Loucy (cell line): ENCODE results near the gene HEXD.

Experiments used
- H2AFZ ChIP-seq: fragments of 200-600 bp; sonication (generic); 2 replicates; pipeline ENCODE4 v1.6.0; 2016; ENCODE audit warnings: antibody characterized with exemption, mild to moderate bottlenecking, low read length, moderate library complexity
- H3F3A ChIP-seq: fragments of 200-600 bp; 2 replicates; pipeline ENCODE4 v1.6.0; 2016; ENCODE audit warnings: antibody characterized with exemption, low read depth, mild to moderate bottlenecking
- H3K27me3 ChIP-seq: fragments of 200-600 bp; sonication (generic); 2 replicates; pipeline ENCODE4 v1.6.1; 2014; ENCODE audit warnings: low read length, mild to moderate bottlenecking; ENCODE audit not compliant: insufficient read depth, poor library complexity, severe bottlenecking
- H3K36me3 ChIP-seq: fragments of 200-600 bp; sonication (generic); 2 replicates; pipeline ENCODE4 v1.6.1; 2016; ENCODE audit warnings: low read length; ENCODE audit not compliant: insufficient read depth
- H3K4me1 ChIP-seq: fragments of 200-600 bp; sonication (generic); 2 replicates; pipeline ENCODE4 v1.5.1; 2014; ENCODE audit warnings: low read length, mild to moderate bottlenecking; ENCODE audit not compliant: insufficient read depth, poor library complexity, severe bottlenecking
- H3K4me2 ChIP-seq: fragments of 200-600 bp; sonication (generic); 2 replicates; pipeline ENCODE4 v1.6.0; 2014; ENCODE audit warnings: antibody characterized with exemption, low read length, low read depth, mild to moderate bottlenecking; ENCODE audit not compliant: poor library complexity, severe bottlenecking
- H3K4me3 ChIP-seq: fragments of 200-600 bp; sonication (generic); 2 replicates; pipeline ENCODE4 v1.5.1; 2014; ENCODE audit warnings: low read length, mild to moderate bottlenecking, mixed read lengths; ENCODE audit not compliant: poor library complexity, severe bottlenecking
- H3K79me2 ChIP-seq: fragments of 200-600 bp; sonication (generic); 2 replicates; pipeline ENCODE4 v1.6.1; 2014; ENCODE audit warnings: low read length; ENCODE audit not compliant: insufficient read depth
- H3K9ac ChIP-seq: fragments of 200-600 bp; sonication (generic); 2 replicates; pipeline ENCODE4 v1.6.0; 2014; ENCODE audit warnings: mild to moderate bottlenecking, low read depth, low read length, moderate library complexity; ENCODE audit not compliant: poor library complexity, severe bottlenecking
- H3K9me2 ChIP-seq: fragments of 200-600 bp; sonication (generic); replicated peaks from 2 replicates; pipeline ENCODE4 v1.6.1; 2016; ENCODE audit warnings: low read depth, low read length, mixed read lengths
- H3K9me3 ChIP-seq: fragments of 200-600 bp; sonication (generic); 2 replicates; pipeline ENCODE4 v1.6.1; 2014; ENCODE audit warnings: mild to moderate bottlenecking, antibody characterized with exemption, low read length, low read depth; ENCODE audit not compliant: insufficient read depth
- H4K20me1 ChIP-seq: fragments of 200-600 bp; sonication (generic); 2 replicates; pipeline ENCODE4 v1.6.0; 2014; ENCODE audit warnings: antibody characterized with exemption, low read length, mild to moderate bottlenecking; ENCODE audit not compliant: insufficient read depth, poor library complexity, severe bottlenecking
- CTCF ChIP-seq: fragments of 200-600 bp; sonication (generic); conservative IDR thresholded peaks from 2 replicates; pipeline ENCODE4 v1.5.1; 2014; ENCODE audit warnings: mild to moderate bottlenecking, antibody characterized with exemption, low read length
- EZH2phosphoT487 ChIP-seq: fragments of 200-600 bp; IDR thresholded peaks from 2 replicates; pipeline ENCODE4 v1.6.1; 2018; ENCODE audit warnings: antibody characterized with exemption, mild to moderate bottlenecking, moderate library complexity, borderline replicate concordance

The HEXD gene

GRCh38 chr17:82457073-82457928 lies 39.2 kb downstream of the HEXD start:
- peak overlapping the region; percentile 92 for H3K4me3 ChIP-seq
- TF ChIP-seq CTCF (no peak; the same call in 1 of the 2 replicates), EZH2phosphoT487 (no peak)

DNA sequence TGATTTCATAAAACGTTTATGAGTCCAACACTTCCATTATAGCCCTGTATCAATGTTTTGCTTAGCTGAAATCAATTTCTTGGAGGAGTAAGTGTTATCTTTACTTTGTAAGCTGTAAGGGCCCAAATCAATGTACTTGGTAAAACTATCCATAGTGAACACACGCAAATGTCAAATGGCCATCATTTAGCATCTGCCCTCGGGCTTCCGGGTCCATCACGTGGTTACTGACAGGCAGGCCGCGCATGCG lies 39.7 kb downstream of the HEXD start:
- Histone ChIP-seq H3K9me2 (no peaks in the 10 kb centered on the region), H3K9ac (peak overlapping the region; percentile 98), H4K20me1 (peaks cover 41% of the 10 kb centered on the region), H2AFZ (no peak overlapping the region), H3K79me2 (peaks cover 46% of the 10 kb centered on the region), H3K27me3 (no peaks in the 10 kb centered on the region), H3K4me1 (peaks cover 28% of the 10 kb centered on the region), H3K9me3 (no peaks in the 10 kb centered on the region), H3K4me3 (peak overlapping the region; percentile 92), H3F3A (peaks cover 3% of the 10 kb centered on the region; the same call in 1 of the 2 replicates), H3K4me2 (peak overlapping the region; percentile 99), H3K36me3 (peaks cover 27% of the 10 kb centered on the region; the same call in 1 of the 2 replicates)
- TF ChIP-seq CTCF, result no peak
- TF ChIP-seq EZH2phosphoT487, result no peak

More at GRCh38 chr17:82457073-82457928, 39.2 kb downstream of the HEXD start:
- H3K36me3 ChIP-seq, result peaks cover 22% of the 10 kb centered on the region; the same call in 1 of the 2 replicates
- peaks cover 41% of the 10 kb centered on the region for H3K79me2 ChIP-seq
- peaks cover 27% of the 10 kb centered on the region for H3K4me1 ChIP-seq
- no peaks in the 10 kb centered on the region for H3K27me3 ChIP-seq
- H2AFZ ChIP-seq, result no peak overlapping the region
- H3K9ac ChIP-seq, result peak overlapping the region; percentile 98
- no peaks in the 10 kb centered on the region for H3K9me2 ChIP-seq
- peak overlapping the region; percentile 99 for H3K4me2 ChIP-seq
- peaks cover 36% of the 10 kb centered on the region for H4K20me1 ChIP-seq
- peaks cover 3% of the 10 kb centered on the region; the same call in 1 of the 2 replicates for H3F3A ChIP-seq
- no peaks in the 10 kb centered on the region for H3K9me3 ChIP-seq

- H2AFZ ChIP-seq, result peak within 1 kb of the TSS; percentile 57; the same call in 1 of the 2 replicates
- peaks cover 29% of the 10 kb centered on the region; the same call in 1 of the 2 replicates for H3K36me3 ChIP-seq
- H3K4me3 ChIP-seq, result peak within 1 kb of the TSS; percentile 92
- TF ChIP-seq CTCF (no peak), EZH2phosphoT487 (no peak)
- peaks cover 51% of the 10 kb centered on the region for H3K79me2 ChIP-seq
- H3K27me3 ChIP-seq, result no peaks in the 10 kb centered on the region
- peak within 1 kb of the TSS; percentile 99 for H3K4me2 ChIP-seq
- H3K9me2 ChIP-seq, result no peaks in the 10 kb centered on the region
- H3K4me1 ChIP-seq, result peaks cover 28% of the 10 kb centered on the region
- H3F3A ChIP-seq, result peaks cover 3% of the 10 kb centered on the region; the same call in 1 of the 2 replicates
- no peaks in the 10 kb centered on the region for H3K9me3 ChIP-seq
- peaks cover 43% of the 10 kb centered on the region for H4K20me1 ChIP-seq
- peak within 1 kb of the TSS; percentile 98 for H3K9ac ChIP-seq
Measured at GRCh38 chr17:82458179-82458884, 40.2 kb downstream of the HEXD start, which contains the start of gene NARF. Gene NARF, plus strand, starts transcription at chr17:82458741. Its CDS starts 63 bp downstream, at chr17:82458804.
